Dendritic cell treated with granulocyte-macrophage colony-stimulating factor and Interleukin-4, amounts not matched to agents 40 ng/mL and 50 ng/mL, for 4 days (primary cell): ENCODE measurements around the gene C6orf15.
"Not testable (repeated sequence)": the region's sequence is repeated elsewhere in the genome, so short reads cannot be mapped to it uniquely, and the experiment has no call there.

Source experiments
- H3K27ac Mint-ChIP-seq: one replicate; pipeline ENCODE4 v1.8.0; 2022; ENCODE audit warnings: mild to moderate bottlenecking, mixed read lengths
- H3K27me3 Mint-ChIP-seq: one replicate; pipeline ENCODE4 v1.8.0; 2022; ENCODE audit warnings: mild to moderate bottlenecking, mixed read lengths
- H3K36me3 Mint-ChIP-seq: one replicate; pipeline ENCODE4 v1.8.0; 2022; ENCODE audit warnings: low read depth, mixed read lengths
- H3K4me1 Mint-ChIP-seq: one replicate; pipeline ENCODE4 v1.8.0; 2022; ENCODE audit warnings: low read depth, mixed read lengths
- H3K4me3 Mint-ChIP-seq: one replicate; pipeline ENCODE4 v1.8.0; 2022; ENCODE audit warnings: mild to moderate bottlenecking, moderate library complexity, mixed read lengths
- H3K9me3 Mint-ChIP-seq: one replicate; pipeline ENCODE4 v1.8.0; 2022; ENCODE audit warnings: mixed read lengths
- intact Hi-C: fragments of 100-400 bp; cut with micrococcal nuclease; formaldehyde crosslinking; loops from one replicate; pipeline ENCODE4 v1.15.0; 2022

C6orf15 gene

GRCh38 chr6:31083742-31084354, 28.5 kb downstream of the C6orf15 start:
- intact Hi-C loops, result loop anchor here (10.0 kb wide), 1 partner anchor 349 kb away; no protein-coding TSS in a partner anchor
- H3K27ac Mint-ChIP-seq, result no peak overlapping the region

GRCh38 chr6:31081872-31082271, 30.5 kb downstream of the C6orf15 start:
- no peaks in the 10 kb centered on the region for H3K36me3 Mint-ChIP-seq
- H3K9me3 Mint-ChIP-seq, result no peaks in the 10 kb centered on the region
- intact Hi-C loops, result loop anchor here (10.0 kb wide), 1 partner anchor 347 kb away; no protein-coding TSS in a partner anchor
- H3K27ac Mint-ChIP-seq, result no peak overlapping the region
- H3K4me1 Mint-ChIP-seq, result peaks cover 6% of the 10 kb centered on the region
- H3K27me3 Mint-ChIP-seq, result peaks cover 31% of the 10 kb centered on the region
- H3K4me3 Mint-ChIP-seq, result no peak overlapping the region

More at GRCh38 chr6:31083742-31084354, 28.5 kb downstream of the C6orf15 start:
- Mint-ChIP-seq H3K4me3 (no peak overlapping the region), H3K9me3 (no peaks in the 10 kb centered on the region), H3K4me1 (peaks cover 11% of the 10 kb centered on the region), H3K27me3 (peaks cover 29% of the 10 kb centered on the region), H3K36me3 (no peaks in the 10 kb centered on the region)

GRCh38 chr6:31079656-31080261, 32.6 kb downstream of the C6orf15 start:
- no peak overlapping the region for H3K27ac Mint-ChIP-seq
- H3K36me3 Mint-ChIP-seq, result no peaks in the 10 kb centered on the region
- peaks cover 6% of the 10 kb centered on the region for H3K4me1 Mint-ChIP-seq
- H3K4me3 Mint-ChIP-seq, result no peak overlapping the region
- intact Hi-C loops, result loop anchor here (2.0 to 10.0 kb wide), 2 partner anchors 165 to 345 kb away; partner anchors contain the start of gene VARS2
- H3K27me3 Mint-ChIP-seq, result peaks cover 21% of the 10 kb centered on the region
- no peaks in the 10 kb centered on the region for H3K9me3 Mint-ChIP-seq

GRCh38 chr6:31076611-31077010, 35.8 kb downstream of the C6orf15 start:
- Mint-ChIP-seq H3K4me3 (no peak overlapping the region), H3K27me3 (peaks cover 17% of the 10 kb centered on the region), H3K27ac (no peak overlapping the region), H3K9me3 (no peaks in the 10 kb centered on the region), H3K36me3 (no peaks in the 10 kb centered on the region), H3K4me1 (peaks cover 6% of the 10 kb centered on the region)
- intact Hi-C loops, result no loop called here

GRCh38 chr6:31075528-31075927, 36.8 kb downstream of the C6orf15 start:
- Mint-ChIP-seq H3K27ac (no peak overlapping the region), H3K36me3 (no peaks in the 10 kb centered on the region), H3K4me1 (peaks cover 6% of the 10 kb centered on the region), H3K9me3 (no peaks in the 10 kb centered on the region), H3K4me3 (no peak overlapping the region), H3K27me3 (peaks cover 12% of the 10 kb centered on the region)
- intact Hi-C loops, result no loop called here

- no peak overlapping the region for H3K4me3 Mint-ChIP-seq
- H3K27me3 Mint-ChIP-seq, result peaks cover 7% of the 10 kb centered on the region
- intact Hi-C loops, result no loop called here
- no peak overlapping the region for H3K27ac Mint-ChIP-seq
- peaks cover under 1% of the 10 kb centered on the region for H3K4me1 Mint-ChIP-seq
- no peaks in the 10 kb centered on the region for H3K36me3 Mint-ChIP-seq
- H3K9me3 Mint-ChIP-seq, result no peaks in the 10 kb centered on the region
Observed at GRCh38 chr6:31074401-31074800, 38.0 kb downstream of the C6orf15 start.

- intact Hi-C loops, result no loop called here
Observed at GRCh38 chr6:31070711-31071197, 41.6 kb downstream of the C6orf15 start.

GRCh38 chr6:31068669-31069340, 43.6 kb downstream of the C6orf15 start:
- H3K4me1 Mint-ChIP-seq, result no peaks in the 10 kb centered on the region
- intact Hi-C loops, result loop anchor here (1.0 kb wide), 1 partner anchor 154 kb away; no protein-coding TSS in a partner anchor

More at GRCh38 chr6:31070711-31071197, 41.6 kb downstream of the C6orf15 start:
- Mint-ChIP-seq H3K9me3 (no peaks in the 10 kb centered on the region), H3K27ac (no peak overlapping the region), H3K36me3 (no peaks in the 10 kb centered on the region), H3K27me3 (peaks cover 5% of the 10 kb centered on the region), H3K4me3 (no peak overlapping the region), H3K4me1 (no peaks in the 10 kb centered on the region)

GRCh38 chr6:31067891-31068668, 44.3 kb downstream of the C6orf15 start:
- H3K4me3 Mint-ChIP-seq, H3K36me3 Mint-ChIP-seq, intact Hi-C loops, H3K4me1 Mint-ChIP-seq, H3K27ac Mint-ChIP-seq, H3K27me3 Mint-ChIP-seq, H3K9me3 Mint-ChIP-seq: not testable (repeated sequence)

More at GRCh38 chr6:31068669-31069340, 43.6 kb downstream of the C6orf15 start:
- Mint-ChIP-seq H3K27ac (no peak overlapping the region), H3K9me3 (no peaks in the 10 kb centered on the region), H3K27me3 (peaks cover 5% of the 10 kb centered on the region), H3K36me3 (no peaks in the 10 kb centered on the region), H3K4me3 (no peak overlapping the region)

- peaks cover 12% of the 10 kb centered on the region for H3K27me3 Mint-ChIP-seq
- H3K9me3 Mint-ChIP-seq, H3K4me1 Mint-ChIP-seq, H3K4me3 Mint-ChIP-seq, H3K36me3 Mint-ChIP-seq, intact Hi-C loops, H3K27ac Mint-ChIP-seq: not testable (repeated sequence)
Observed at GRCh38 chr6:31067028-31067427, 45.3 kb downstream of the C6orf15 start.

- no peak overlapping the region for H3K27ac Mint-ChIP-seq
- H3K9me3 Mint-ChIP-seq, result no peaks in the 10 kb centered on the region
- H3K36me3 Mint-ChIP-seq, result no peaks in the 10 kb centered on the region
- H3K4me1 Mint-ChIP-seq, result no peaks in the 10 kb centered on the region
- intact Hi-C loops, result no loop called here
- H3K4me3 Mint-ChIP-seq, result no peak overlapping the region
- H3K27me3 Mint-ChIP-seq, result peaks cover 18% of the 10 kb centered on the region
Observed at GRCh38 chr6:31065556-31065955, 46.8 kb downstream of the C6orf15 start.

GRCh38 chr6:31063906-31064435, 48.4 kb downstream of the C6orf15 start:
- H3K27me3 Mint-ChIP-seq, result peaks cover 18% of the 10 kb centered on the region

More at GRCh38 chr6:31063906-31064435, 48.4 kb downstream of the C6orf15 start:
- no peak overlapping the region for H3K27ac Mint-ChIP-seq
- H3K36me3 Mint-ChIP-seq, result no peaks in the 10 kb centered on the region
- no peaks in the 10 kb centered on the region for H3K9me3 Mint-ChIP-seq
- no peaks in the 10 kb centered on the region for H3K4me1 Mint-ChIP-seq
- intact Hi-C loops, result no loop called here
- no peak overlapping the region for H3K4me3 Mint-ChIP-seq
